ENCODE results near the gene FAM131A.

The FAM131A gene

DNA sequence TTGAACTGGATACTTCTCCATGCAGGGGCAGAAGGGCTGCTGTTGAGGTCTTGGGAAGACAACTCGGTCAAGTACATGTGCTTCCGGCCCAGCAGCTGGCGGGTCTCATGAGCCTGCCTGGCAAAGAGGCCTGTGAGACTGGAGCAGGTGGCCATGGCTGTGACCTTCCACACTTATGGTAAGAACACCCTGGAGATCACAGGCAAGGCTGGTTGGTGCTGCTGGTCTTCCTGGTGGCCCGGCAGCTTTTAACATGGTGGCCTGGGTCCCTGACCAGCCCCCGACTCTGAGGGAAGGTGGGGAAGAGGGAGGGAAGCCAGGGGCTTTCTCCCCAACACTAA, 57.9 kb downstream of the FAM131A start:
- DNase-seq (ENCODE audit: low read depth, low spot score) = no peak
